Colonic mucosa (tissue), 4 donors: ENCODE measurements around the gene PYGM. TPM values are rescaled to one million over a fixed set of nuclear protein-coding genes. Genes with fewer than 3 reads are reported as not detected.

Experiments used
- DNase-seq: peaks from one replicate; pipeline ENCODE4 v3.0.0-alpha.2; 2020
- H3K27ac ChIP-seq: fragments of 200-600 bp; one replicate; pipeline ENCODE4 v1.8.0; 2021
- H3K27me3 ChIP-seq: fragments of 200-600 bp; one replicate; pipeline ENCODE4 v1.8.0; 2021
- H3K36me3 ChIP-seq: fragments of 200-600 bp; one replicate; pipeline ENCODE4 v1.8.0; 2021
- H3K4me1 ChIP-seq: fragments of 200-600 bp; one replicate; pipeline ENCODE4 v1.8.0; 2021; ENCODE audit warnings: mild to moderate bottlenecking
- H3K4me3 ChIP-seq: fragments of 200-600 bp; one replicate; pipeline ENCODE4 v1.8.0; 2021
- H3K9ac ChIP-seq, 2 donors: one replicate each; pipeline ENCODE4 v1.7.0; 2013; ENCODE audit warnings: control low read depth in 2 of 2, low read depth in 2 of 2, low read length in 2 of 2
- H3K9me3 ChIP-seq: fragments of 200-600 bp; one replicate; pipeline ENCODE4 v1.8.0; 2021
- CTCF ChIP-seq: fragments of 200-600 bp; IDR thresholded peaks from one replicate; pipeline ENCODE4 v1.8.0; 2022; ENCODE audit warnings: antibody characterized with exemption, mild to moderate bottlenecking
- intact Hi-C: fragments of 100-400 bp; cut with DNase I; formaldehyde crosslinking; loops from one replicate; pipeline ENCODE4 v1.14.1; 2022
- total RNA-seq, 2 donors: library from RNA; stranded (reverse); fragmentation: NEBNext Ultra II Directional in 1 of 2; extraction: Animal tissue kit (Norgen Biotek cat#: 25700) in 1 of 2; gene quantifications; one replicate each; pipeline ENCODE4 v1.2.1, GENCODE V29; 2021
- donor health status: healthy.
- donor health status: DM: no; HTN: no; CAD: no.
- donor health status: DM: no; HTN: no; CAD: no.

Gene PYGM
- total RNA-seq, 2 donors from 2014 or later, result 1.6 to 2.7 TPM

DNA sequence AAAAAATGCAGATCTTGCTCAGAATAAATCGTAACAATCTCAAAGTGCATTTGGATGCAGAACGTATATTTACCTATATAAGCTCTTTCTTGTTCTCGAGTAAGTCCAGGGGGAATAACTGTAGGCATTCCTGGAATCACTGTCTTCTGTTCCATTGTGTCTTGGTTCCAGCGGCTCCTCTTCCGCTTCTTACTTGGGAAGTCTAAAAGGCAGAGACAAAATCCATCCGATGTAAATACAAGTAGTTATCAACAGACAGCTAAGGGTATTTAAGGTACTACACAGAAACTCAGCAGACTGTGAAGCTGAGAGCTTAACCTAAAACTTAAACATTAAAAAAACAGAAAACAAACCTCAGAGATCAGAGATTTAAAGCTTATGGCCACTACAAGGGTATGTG is 16.7 kb upstream of the PYGM start:
- Histone ChIP-seq H3K9ac (peak overlapping the region in 1 of 2 donors; percentile 69), H3K27ac (no peak overlapping the region), H3K36me3 (peaks cover 23% of the 10 kb centered on the region), H3K4me1 (peaks cover 9% of the 10 kb centered on the region), H3K4me3 (peak overlapping the region; percentile 72), H3K9me3 (no peaks in the 10 kb centered on the region), H3K27me3 (no peaks in the 10 kb centered on the region)
- TF ChIP-seq CTCF, result no peak
- DNase-seq, result no peak
- intact Hi-C loops, result no loop called here

DNA sequence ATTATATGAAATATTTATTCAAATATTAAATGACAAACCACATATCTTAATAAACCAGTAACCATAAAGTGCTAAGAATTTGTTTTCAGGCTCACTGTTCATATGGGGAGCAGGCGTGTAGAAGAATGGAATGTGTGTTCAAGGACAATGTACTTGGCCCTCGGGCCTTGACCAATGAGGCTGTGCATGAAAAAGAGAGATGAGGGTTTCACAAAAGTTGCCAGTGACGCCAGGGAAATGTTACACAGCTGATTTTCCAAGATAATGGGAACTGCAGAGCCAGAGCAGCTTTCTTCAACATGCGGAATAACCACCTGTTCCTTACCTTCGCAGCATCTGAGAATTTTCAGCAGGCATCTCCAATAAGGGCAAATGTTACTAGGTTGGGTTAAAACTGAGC is 14.4 kb upstream of the PYGM start:
- Histone ChIP-seq H3K36me3 (peaks cover 44% of the 10 kb centered on the region), H3K27me3 (no peaks in the 10 kb centered on the region), H3K9ac (no peak overlapping the region), H3K27ac (no peak overlapping the region), H3K4me1 (peaks cover 9% of the 10 kb centered on the region), H3K4me3 (no peak overlapping the region), H3K9me3 (no peaks in the 10 kb centered on the region)
- intact Hi-C loops, result no loop called here
- TF ChIP-seq CTCF, result no peak
- no peak for DNase-seq

DNA sequence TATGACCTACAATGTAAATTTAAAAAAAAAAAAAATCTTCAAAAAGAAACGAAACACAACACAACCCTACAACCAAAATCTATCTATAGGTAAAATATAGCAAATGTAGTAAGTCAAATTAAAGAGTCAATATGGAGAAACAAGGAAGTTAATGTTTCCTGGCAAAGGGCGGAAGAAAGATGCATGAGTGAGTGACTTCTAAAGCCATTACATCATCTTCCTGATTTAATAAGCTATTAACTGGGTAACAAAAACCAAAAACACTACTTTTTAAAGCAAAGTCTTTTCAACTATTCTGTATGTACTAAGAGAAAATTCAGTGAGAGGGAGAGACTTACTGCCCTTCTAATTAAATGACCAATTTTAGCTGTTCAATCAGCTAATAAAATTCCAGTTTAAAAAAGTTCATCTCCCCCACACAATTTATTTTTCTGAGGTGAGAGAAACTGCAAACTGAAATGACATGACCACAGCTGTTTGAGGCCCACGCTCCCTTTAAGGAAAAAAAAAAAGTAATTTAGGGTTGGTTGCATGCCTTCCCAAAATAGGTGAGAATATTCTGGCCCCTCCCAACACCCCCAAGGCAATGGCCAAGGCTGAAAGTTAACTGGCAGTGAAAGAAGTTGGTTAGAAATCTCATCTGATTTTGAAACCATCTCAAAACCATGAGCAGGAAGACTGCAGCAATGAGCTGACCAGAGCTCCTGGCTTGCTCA is 12.7 kb upstream of the PYGM start:
- intact Hi-C loops, result no loop called here
- no peaks in the 10 kb centered on the region for H3K27me3 ChIP-seq
- no peaks in the 10 kb centered on the region for H3K9me3 ChIP-seq
- H3K4me1 ChIP-seq, result peaks cover 9% of the 10 kb centered on the region
- DNase-seq, result no peak
- no peak overlapping the region for H3K4me3 ChIP-seq
- no peak overlapping the region for H3K27ac ChIP-seq
- no peak overlapping the region for H3K9ac ChIP-seq
- TF ChIP-seq CTCF, result no peak
- H3K36me3 ChIP-seq, result peaks cover 57% of the 10 kb centered on the region

DNA sequence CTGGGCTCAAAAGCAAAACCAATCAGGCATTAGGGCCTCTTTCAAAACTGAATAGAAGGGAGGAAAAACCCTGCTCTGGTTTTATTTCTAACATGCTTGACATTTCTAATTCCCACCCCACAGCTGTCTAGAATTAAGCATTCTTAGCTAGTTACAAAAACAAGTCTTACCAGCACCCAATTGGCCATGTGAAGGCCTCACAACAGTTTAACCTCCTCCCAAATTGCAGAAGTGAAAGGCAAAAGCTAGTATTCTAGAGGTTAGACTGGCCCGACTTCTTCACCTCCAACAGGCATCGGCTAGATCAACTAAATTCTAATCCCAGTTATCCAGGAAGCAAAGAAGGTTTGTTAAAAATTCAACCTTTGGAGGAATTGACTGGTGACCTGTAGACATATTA is 12.1 kb upstream of the PYGM start:
- Histone ChIP-seq H3K9me3 (no peaks in the 10 kb centered on the region), H3K36me3 (peaks cover 64% of the 10 kb centered on the region), H3K4me3 (no peak overlapping the region), H3K27ac (no peak overlapping the region), H3K27me3 (no peaks in the 10 kb centered on the region), H3K9ac (no peak overlapping the region), H3K4me1 (peaks cover 7% of the 10 kb centered on the region)
- DNase-seq, result no peak
- intact Hi-C loops, result no loop called here
- TF ChIP-seq CTCF, result no peak

GRCh38 chr11:64770120-64770519 is 10.3 kb upstream of the PYGM start:
- DNase-seq, result no peak
- H3K9me3 ChIP-seq, result no peaks in the 10 kb centered on the region

More at GRCh38 chr11:64770120-64770519, 10.3 kb upstream of the PYGM start:
- Histone ChIP-seq H3K27ac (no peak overlapping the region), H3K27me3 (no peaks in the 10 kb centered on the region), H3K4me1 (no peaks in the 10 kb centered on the region), H3K36me3 (peaks cover 71% of the 10 kb centered on the region), H3K9ac (no peak overlapping the region), H3K4me3 (no peak overlapping the region)
- no peak for TF ChIP-seq CTCF
- intact Hi-C loops, result no loop called here
